Muscle layer of colon (tissue), 2 donors: Measurements from ENCODE around the gene TP53I11.

Experiments used
- H3K27ac ChIP-seq: one replicate; pipeline ENCODE4 v1.7.0; 2013; ENCODE audit warnings: low read depth, mild to moderate bottlenecking, low read length, moderate library complexity
- H3K27me3 ChIP-seq, 2 donors: one replicate each; pipeline ENCODE4 v1.7.0; 2013; ENCODE audit warnings: low read length in 2 of 2, mild to moderate bottlenecking in 2 of 2; ENCODE audit not compliant: insufficient read depth in 2 of 2, control insufficient read depth in 1 of 2
- H3K36me3 ChIP-seq: one replicate; pipeline ENCODE4 v1.7.0; 2013; ENCODE audit warnings: mild to moderate bottlenecking, low read length; ENCODE audit not compliant: insufficient read depth
- H3K4me1 ChIP-seq: one replicate; pipeline ENCODE4 v1.7.0; 2013; ENCODE audit warnings: mild to moderate bottlenecking, low read length; ENCODE audit not compliant: insufficient read depth
- H3K4me3 ChIP-seq, 2 donors: one replicate each; pipeline ENCODE4 v1.7.0; 2013; ENCODE audit warnings: low read length in 2 of 2, low read depth in 1 of 2, mild to moderate bottlenecking in 1 of 2, moderate library complexity in 1 of 2
- H3K9ac ChIP-seq: one replicate; pipeline ENCODE4 v1.7.0; 2013; ENCODE audit warnings: low read length
- H3K9me3 ChIP-seq: one replicate; pipeline ENCODE4 v1.7.0; 2013; ENCODE audit warnings: mild to moderate bottlenecking, low read length
- donor health status: abdominal sarcoma.
- donor health status: Adenocarcinoma of cecum.

TP53I11 gene

DNA sequence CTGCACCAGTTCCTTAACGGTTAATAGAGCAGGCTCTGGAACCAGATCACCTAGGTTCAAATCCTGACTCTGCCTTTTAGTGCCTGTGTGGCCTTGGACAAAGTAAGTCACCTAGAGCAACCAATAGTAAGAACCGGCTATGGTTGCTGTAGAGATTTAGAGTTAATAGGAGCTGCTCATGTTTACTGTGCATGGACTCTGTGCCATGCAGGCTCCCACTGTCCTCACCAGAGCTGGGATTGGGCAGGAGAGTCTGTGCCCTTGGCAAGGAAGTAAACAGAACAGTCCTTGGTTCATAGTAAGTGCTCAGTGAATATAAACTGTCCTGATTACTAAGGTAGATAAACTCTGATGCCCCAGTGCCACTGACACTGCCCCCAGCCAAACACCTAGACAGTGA lies 1.4 kb upstream of the TP53I11 start:
- Histone ChIP-seq H3K36me3 (no peaks in the 10 kb centered on the region), H3K4me1 (peaks cover 14% of the 10 kb centered on the region), H3K27me3 (no peaks in the 10 kb centered on the region), H3K9ac (no peak overlapping the region), H3K27ac (no peak overlapping the region), H3K9me3 (no peaks in the 10 kb centered on the region), H3K4me3 (no peak overlapping the region)

DNA sequence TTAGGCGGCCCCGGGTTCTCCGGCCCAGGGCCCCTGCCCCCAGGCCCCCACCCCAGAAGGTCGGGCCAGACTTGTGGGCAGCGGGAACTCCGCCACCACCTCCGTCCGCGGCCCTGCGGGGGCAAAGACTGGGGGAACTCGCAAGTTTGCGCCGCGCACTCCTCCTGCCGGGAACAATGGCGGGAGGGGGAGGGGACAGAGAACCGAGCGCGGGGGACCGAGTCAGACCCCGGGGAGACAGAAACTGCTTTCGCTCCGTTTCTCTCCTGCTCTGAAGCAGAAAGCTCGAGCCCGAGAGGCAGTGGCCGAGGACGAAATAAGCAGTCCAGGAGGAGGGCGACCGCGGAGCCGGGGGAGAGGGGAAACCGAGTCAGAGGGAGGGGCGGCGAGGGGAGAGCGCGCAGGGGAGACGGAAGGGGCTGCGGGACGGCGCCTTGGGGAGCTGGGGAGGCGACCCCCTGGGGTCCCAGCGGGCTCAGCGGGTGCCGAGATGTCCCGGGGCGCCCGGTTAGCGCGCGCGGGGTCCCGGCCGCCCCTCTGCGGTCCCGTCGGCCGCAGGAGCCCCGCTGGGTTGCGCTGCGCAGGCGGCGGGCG lies 555 bp downstream of the TP53I11 start:
- Histone ChIP-seq H3K36me3 (no peaks in the 10 kb centered on the region), H3K4me1 (peaks cover 8% of the 10 kb centered on the region), H3K4me3 (peak overlapping the region; percentile 62 to 68), H3K27me3 (no peaks in the 10 kb centered on the region), H3K27ac (peak overlapping the region; percentile 63), H3K9me3 (no peaks in the 10 kb centered on the region), H3K9ac (peak overlapping the region; percentile 44)

DNA sequence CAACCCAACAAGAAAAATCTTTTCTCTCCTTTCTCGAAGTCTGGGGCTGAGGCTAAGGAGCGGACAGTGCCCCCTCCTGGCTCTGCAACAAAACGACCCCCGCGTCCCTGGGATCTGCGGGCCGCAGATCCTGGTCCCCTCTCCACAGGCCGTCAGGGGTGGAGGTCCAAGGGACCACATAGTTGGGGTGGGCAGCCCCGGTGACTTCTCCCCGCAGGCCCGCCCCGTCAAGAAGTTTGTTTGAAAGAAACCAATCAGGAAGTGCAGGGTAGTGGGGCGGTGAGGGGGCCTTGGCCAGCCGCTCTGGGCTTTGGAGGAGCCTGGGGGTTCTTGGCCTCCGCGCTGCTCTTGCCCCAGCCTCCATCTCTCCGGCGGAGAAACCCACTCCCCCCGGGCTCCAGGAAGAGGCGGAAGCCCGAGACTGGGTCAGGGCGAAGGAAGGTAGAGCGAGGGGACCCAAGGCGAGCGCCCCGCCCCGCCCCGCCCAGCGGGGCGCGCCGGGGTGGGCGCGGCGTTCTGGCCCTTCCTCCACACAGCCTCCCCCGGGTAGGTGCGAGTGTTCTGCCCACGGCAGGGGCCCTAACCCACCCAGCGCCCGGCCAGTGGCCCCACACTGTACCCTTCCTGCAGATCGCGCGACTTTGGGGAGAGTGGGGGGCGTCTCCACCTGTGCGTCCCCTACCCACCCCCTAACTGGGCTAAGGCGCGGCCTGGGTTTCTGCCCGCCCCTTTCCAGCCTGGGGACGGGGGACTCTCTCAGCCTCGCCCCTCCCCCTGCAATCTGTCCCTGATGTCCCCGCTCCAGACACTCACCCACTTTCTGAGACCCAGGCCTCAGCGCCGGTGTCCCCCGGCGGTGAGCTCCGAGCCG lies 1.3 kb downstream of the TP53I11 start:
- Histone ChIP-seq H3K4me1 (peaks cover 2% of the 10 kb centered on the region), H3K9me3 (no peaks in the 10 kb centered on the region), H3K27ac (peak overlapping the region; percentile 63), H3K9ac (peak overlapping the region; percentile 44), H3K36me3 (no peaks in the 10 kb centered on the region), H3K27me3 (no peaks in the 10 kb centered on the region), H3K4me3 (peak overlapping the region; percentile 62 to 68)

DNA sequence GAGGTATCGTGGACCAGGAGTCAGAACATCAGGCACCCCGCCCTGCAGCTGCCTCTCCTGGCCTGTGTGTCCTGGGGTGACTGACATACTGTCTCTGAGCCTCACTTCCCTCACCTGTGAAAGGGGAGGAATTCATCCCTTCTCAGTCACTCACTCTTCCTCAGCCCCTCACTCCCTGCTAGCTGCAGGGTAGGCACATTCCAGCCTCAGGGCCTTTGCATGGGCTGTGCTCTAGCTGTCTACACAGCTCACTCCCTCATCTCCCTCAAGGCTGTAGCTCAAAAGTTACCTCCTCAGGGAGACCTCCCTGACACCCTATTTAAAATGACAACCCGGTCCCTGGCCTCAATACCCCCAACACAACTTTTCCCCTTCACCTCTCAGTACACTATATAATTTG lies 2.5 kb downstream of the TP53I11 start:
- H3K9ac ChIP-seq: no peak overlapping the region
- H3K9me3 ChIP-seq: no peaks in the 10 kb centered on the region
- no peak overlapping the region for H3K27ac ChIP-seq
- no peaks in the 10 kb centered on the region for H3K27me3 ChIP-seq
- H3K4me3 ChIP-seq: no peak overlapping the region
- H3K4me1 ChIP-seq: peaks cover 5% of the 10 kb centered on the region
- H3K36me3 ChIP-seq: no peaks in the 10 kb centered on the region

DNA sequence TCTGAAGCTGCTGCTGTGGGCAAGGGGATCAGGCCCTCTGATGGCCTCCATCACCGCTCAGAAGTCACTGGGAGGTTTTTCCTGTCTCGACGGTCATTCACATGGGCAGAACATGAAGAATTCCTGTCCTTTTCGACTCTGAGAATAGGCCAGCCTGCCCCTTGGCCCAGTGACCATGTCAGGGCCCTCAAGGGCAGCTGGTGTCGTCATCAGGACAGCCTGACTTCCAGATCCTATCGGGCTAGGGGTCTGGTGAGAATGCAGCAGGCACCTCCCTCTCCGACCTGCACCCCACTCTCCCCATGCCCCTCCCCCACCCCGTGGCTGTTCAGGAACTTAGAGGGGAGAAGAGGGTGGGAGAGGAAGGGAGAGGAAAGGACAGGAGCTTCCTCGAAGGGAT lies 3.6 kb downstream of the TP53I11 start:
- Histone ChIP-seq H3K4me3 (no peak overlapping the region), H3K27ac (no peak overlapping the region), H3K9me3 (no peaks in the 10 kb centered on the region), H3K9ac (no peak overlapping the region), H3K4me1 (peaks cover 5% of the 10 kb centered on the region), H3K36me3 (no peaks in the 10 kb centered on the region), H3K27me3 (no peaks in the 10 kb centered on the region)

DNA sequence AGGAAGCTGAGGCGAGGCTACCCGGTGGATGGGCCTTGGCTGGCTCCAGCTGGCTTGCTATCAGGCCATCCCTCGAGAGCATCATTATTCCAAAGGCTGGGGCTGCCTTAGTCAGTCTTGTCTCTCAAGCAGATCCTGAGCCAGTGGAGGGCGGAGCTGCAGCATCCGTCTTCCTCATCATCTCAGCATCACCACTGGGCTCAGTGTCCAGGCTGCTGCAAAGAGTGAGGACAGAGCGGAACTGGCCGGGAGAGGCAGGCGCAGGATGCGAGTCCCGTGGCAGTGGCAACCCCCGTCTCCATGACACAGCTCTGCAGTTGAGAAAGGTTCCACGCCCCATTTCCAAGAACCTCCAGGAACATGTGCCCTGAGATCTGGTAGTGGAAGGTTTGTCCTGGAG lies 4.4 kb downstream of the TP53I11 start:
- no peak overlapping the region for H3K9ac ChIP-seq
- no peaks in the 10 kb centered on the region for H3K9me3 ChIP-seq
- no peaks in the 10 kb centered on the region for H3K27me3 ChIP-seq
- H3K4me1 ChIP-seq: peaks cover 6% of the 10 kb centered on the region
- H3K27ac ChIP-seq: no peak overlapping the region
- H3K36me3 ChIP-seq: no peaks in the 10 kb centered on the region
- no peak overlapping the region for H3K4me3 ChIP-seq

- H3K36me3 ChIP-seq: no peaks in the 10 kb centered on the region
- no peak overlapping the region for H3K9ac ChIP-seq
- H3K4me3 ChIP-seq: no peak overlapping the region
- H3K27me3 ChIP-seq: no peaks in the 10 kb centered on the region
- no peak overlapping the region for H3K27ac ChIP-seq
- H3K4me1 ChIP-seq: peaks cover 12% of the 10 kb centered on the region
- no peaks in the 10 kb centered on the region for H3K9me3 ChIP-seq
Observed at GRCh38 chr11:44945666-44946065, 5.0 kb downstream of the TP53I11 start.

DNA sequence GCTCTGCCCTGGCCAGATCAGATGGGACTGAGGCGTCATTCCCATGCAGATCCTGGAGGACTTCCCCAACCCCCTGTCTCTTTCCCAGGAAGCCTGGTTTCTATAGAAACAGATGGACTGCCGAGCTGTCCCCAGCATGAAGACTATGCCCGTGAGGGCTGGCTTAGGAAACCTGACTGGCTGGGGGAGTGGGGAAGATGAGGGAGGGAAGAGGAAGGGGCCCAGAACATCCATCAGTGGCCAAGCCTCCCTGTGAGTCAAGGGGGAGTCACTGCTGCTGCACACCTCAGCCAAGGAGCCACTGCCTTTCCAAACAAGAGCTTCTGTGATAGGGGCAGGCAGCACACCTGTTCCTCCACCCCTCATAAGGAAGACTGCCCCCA lies 5.8 kb downstream of the TP53I11 start:
- Histone ChIP-seq H3K4me1 (peaks cover 12% of the 10 kb centered on the region), H3K27ac (no peak overlapping the region), H3K9me3 (no peaks in the 10 kb centered on the region)

DNA sequence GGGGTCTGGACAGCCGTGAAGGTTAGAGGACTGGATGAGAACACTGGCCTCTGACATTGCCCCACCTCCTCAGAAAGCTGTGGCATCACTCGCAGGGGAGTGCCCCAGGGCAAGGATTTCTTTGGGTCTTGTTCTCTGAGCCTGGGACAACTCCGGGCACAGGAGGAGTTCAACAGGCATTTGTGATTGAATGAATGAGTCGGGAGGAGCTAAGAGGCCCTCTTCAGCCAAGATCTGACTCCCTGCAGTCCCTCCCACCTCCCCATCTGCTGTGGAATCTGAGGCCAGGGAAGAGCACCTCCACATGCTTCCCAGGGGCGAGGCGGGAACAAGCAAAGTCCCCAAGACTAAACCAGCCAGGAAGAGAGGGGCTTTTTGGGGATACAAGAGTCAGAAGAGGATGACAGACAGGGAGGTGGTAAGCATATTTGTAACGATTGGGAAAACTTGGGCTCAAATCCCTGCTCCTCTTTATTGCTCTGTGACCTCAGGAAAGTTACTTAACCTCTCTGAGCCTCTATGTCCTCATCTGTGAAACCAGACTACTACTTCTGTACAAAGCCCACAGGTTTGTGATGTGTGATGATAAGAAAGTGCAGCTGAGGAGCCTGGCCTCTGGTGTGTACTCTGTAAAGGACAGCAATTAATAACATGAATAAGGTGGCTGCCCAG lies 6.4 kb downstream of the TP53I11 start:
- H3K36me3 ChIP-seq: no peaks in the 10 kb centered on the region
- H3K27ac ChIP-seq: no peak overlapping the region
- H3K9me3 ChIP-seq: no peaks in the 10 kb centered on the region
- H3K27me3 ChIP-seq: no peaks in the 10 kb centered on the region
- H3K9ac ChIP-seq: no peak overlapping the region
- no peak overlapping the region for H3K4me3 ChIP-seq
- H3K4me1 ChIP-seq: peaks cover 12% of the 10 kb centered on the region

More for the DNA sequence above, 5.8 kb downstream of the TP53I11 start:
- H3K36me3 ChIP-seq: no peaks in the 10 kb centered on the region
- H3K27me3 ChIP-seq: no peaks in the 10 kb centered on the region
- H3K4me3 ChIP-seq: no peak overlapping the region
- no peak overlapping the region for H3K9ac ChIP-seq

DNA sequence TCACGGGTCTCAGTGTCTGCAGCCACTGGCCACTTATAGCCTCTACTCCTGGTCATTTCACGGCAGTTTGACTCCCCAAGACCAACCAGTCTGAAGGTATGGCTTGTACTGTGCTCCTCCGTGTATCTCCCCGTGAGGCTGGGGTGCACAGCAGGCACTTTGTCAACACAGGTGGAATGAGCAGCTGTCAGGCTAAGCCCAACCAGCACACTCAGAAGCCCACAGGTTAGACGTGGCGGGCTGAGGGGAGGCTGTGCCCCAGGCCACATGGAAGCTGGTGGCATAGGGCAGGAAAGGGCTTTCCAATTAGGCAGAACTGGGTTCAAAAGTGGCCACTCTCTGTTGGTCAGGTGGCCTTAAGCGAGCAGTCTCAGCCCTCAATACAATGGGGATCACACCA lies 7.0 kb downstream of the TP53I11 start:
- Histone ChIP-seq H3K4me3 (no peak overlapping the region), H3K4me1 (peaks cover 12% of the 10 kb centered on the region), H3K36me3 (no peaks in the 10 kb centered on the region), H3K27me3 (no peaks in the 10 kb centered on the region), H3K9ac (no peak overlapping the region), H3K9me3 (no peaks in the 10 kb centered on the region), H3K27ac (no peak overlapping the region)

DNA sequence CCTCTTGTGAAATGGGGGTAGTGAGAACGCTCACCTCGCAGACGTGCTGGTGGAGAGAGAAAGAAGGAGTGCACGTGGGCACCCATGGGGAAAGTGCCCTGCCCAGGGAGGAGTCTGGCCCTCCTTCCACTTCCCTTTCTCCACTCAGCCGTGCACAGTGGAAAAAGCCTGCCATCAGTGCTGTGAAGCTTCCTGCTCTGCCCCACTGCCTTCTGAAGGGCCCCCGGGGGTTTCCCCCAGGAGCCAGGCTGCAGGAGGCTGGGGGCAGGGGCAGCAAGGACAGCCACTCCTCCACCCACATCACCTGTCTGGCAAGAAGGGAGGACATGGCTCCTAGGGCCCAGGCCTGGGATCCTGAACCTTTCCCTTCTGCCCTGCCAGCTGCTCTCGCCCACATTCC lies 7.6 kb downstream of the TP53I11 start:
- Histone ChIP-seq H3K27me3 (no peaks in the 10 kb centered on the region), H3K4me1 (peaks cover 12% of the 10 kb centered on the region), H3K36me3 (no peaks in the 10 kb centered on the region), H3K4me3 (no peak overlapping the region), H3K9ac (no peak overlapping the region), H3K27ac (no peak overlapping the region), H3K9me3 (no peaks in the 10 kb centered on the region)
